Neural cell (in vitro differentiated cells): ENCODE data around the gene ABHD14A.

ENCODE experiments used
- CTCF ChIP-seq: fragments of 450-650 bp; IDR thresholded peaks from 2 replicates; pipeline ENCODE4 v1.5.1; 2014; ENCODE audit warnings: antibody characterized with exemption, mild to moderate bottlenecking, moderate library complexity; ENCODE audit not compliant: poor library complexity, severe bottlenecking
- EP300 ChIP-seq: fragments of 450-650 bp; conservative IDR thresholded peaks from 2 replicates; pipeline ENCODE4 v1.6.1; 2014; ENCODE audit warnings: antibody characterized with exemption, mild to moderate bottlenecking, moderate library complexity; ENCODE audit not compliant: poor library complexity, severe bottlenecking
- EZH2 ChIP-seq: fragments of 200-600, 300-800 bp; shearing (Covaris generic), sonication (generic); IDR thresholded peaks from 2 replicates; pipeline ENCODE4 v1.6.1; 2014; ENCODE audit warnings: antibody characterized with exemption, low read length, borderline replicate concordance, mild to moderate bottlenecking; ENCODE audit not compliant: insufficient read depth, poor library complexity, severe bottlenecking
- MXI1 ChIP-seq: fragments of 450-650 bp; conservative IDR thresholded peaks from 2 replicates; pipeline ENCODE4 v1.6.1; 2014; ENCODE audit warnings: antibody characterized with exemption, mild to moderate bottlenecking; ENCODE audit not compliant: poor library complexity, severe bottlenecking
- POLR2AphosphoS5 ChIP-seq: IDR thresholded peaks from 2 replicates; pipeline ENCODE4 v1.6.1; 2012
- RAD21 ChIP-seq: fragments of 450-650 bp; conservative IDR thresholded peaks from 2 replicates; pipeline ENCODE4 v1.6.1; 2014; ENCODE audit warnings: antibody characterized with exemption, mild to moderate bottlenecking, moderate library complexity
- SMC3 ChIP-seq: fragments of 450-650 bp; conservative IDR thresholded peaks from 2 replicates; pipeline ENCODE4 v1.6.1; 2014; ENCODE audit warnings: antibody characterized with exemption, mild to moderate bottlenecking, moderate library complexity; ENCODE audit not compliant: poor library complexity
- TF ChIP-seq, protein P1 (sequence below): IDR thresholded peaks from 2 replicates; pipeline ENCODE4 v1.6.1; 2012; ENCODE audit warnings: borderline replicate concordance

GRCh38 chr3:51984269-51984647 is 9.4 kb downstream of the ABHD14A start:
- TF ChIP-seq CTCF (no peak), EZH2 (no peak), EP300 (no peak), MXI1 (no peak), POLR2AphosphoS5 (no peak), RAD21 (no peak), SMC3 (no peak)
- TF ChIP-seq, protein P1, sequence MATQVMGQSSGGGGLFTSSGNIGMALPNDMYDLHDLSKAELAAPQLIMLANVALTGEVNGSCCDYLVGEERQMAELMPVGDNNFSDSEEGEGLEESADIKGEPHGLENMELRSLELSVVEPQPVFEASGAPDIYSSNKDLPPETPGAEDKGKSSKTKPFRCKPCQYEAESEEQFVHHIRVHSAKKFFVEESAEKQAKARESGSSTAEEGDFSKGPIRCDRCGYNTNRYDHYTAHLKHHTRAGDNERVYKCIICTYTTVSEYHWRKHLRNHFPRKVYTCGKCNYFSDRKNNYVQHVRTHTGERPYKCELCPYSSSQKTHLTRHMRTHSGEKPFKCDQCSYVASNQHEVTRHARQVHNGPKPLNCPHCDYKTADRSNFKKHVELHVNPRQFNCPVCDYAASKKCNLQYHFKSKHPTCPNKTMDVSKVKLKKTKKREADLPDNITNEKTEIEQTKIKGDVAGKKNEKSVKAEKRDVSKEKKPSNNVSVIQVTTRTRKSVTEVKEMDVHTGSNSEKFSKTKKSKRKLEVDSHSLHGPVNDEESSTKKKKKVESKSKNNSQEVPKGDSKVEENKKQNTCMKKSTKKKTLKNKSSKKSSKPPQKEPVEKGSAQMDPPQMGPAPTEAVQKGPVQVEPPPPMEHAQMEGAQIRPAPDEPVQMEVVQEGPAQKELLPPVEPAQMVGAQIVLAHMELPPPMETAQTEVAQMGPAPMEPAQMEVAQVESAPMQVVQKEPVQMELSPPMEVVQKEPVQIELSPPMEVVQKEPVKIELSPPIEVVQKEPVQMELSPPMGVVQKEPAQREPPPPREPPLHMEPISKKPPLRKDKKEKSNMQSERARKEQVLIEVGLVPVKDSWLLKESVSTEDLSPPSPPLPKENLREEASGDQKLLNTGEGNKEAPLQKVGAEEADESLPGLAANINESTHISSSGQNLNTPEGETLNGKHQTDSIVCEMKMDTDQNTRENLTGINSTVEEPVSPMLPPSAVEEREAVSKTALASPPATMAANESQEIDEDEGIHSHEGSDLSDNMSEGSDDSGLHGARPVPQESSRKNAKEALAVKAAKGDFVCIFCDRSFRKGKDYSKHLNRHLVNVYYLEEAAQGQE = no peak
